Epithelial cell of esophagus (primary cell): Measurements from ENCODE around the gene ARFGAP3.

ENCODE experiments used
- DNase-seq: peaks from one replicate; pipeline ENCODE4 v3.0.0; 2010; ENCODE audit warnings: low read depth
- H3K4me3 ChIP-seq: 2 replicates; pipeline ENCODE4 v1.5.1; 2011; ENCODE audit warnings: mild to moderate bottlenecking, low read length, control low read depth
- CTCF ChIP-seq: IDR thresholded peaks from 2 replicates; pipeline ENCODE4 v1.5.1; 2011; ENCODE audit warnings: low read depth, mild to moderate bottlenecking, low read length, control low read depth, inconsistent platforms; ENCODE audit not compliant: insufficient read depth; ENCODE audit errors: missing control alignments

Gene ARFGAP3

DNA sequence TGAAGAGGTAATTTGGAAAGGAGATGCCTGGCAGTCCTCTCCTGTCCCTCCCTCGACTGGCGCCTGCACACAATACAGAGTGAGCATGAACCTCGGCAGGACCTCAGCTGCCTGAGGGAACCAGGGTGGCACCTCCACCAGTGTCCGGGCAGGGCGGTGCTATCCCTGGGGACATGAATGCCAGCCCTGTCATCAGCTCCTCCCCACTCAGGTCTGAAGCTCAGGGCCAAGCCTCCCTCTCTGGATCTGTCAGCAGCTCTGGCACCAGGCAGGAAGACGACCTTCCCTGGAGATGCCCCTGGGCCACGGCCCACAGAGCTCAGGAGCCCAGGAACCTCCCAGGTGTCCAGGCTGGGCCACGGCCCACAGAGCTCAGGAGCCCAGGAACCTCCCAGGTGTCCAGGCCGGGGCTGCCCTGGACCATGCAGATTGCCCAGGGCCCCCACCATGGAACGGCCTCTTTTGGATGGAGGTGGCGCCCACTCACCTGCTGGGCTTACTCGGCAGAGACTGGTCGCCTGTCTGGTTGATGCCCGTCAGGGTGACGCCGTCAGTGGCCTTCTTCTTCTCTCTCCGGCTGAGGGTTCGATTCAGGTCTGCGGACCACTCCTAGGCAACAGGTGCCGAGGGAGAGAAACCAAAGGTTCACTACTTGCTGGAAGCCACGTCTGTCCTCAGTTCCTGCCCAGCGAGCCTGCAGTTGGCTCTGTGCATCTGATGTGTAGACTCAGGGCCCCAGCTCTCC lies 21.7 kb upstream of the ARFGAP3 start:
- no peak overlapping the region for H3K4me3 ChIP-seq
- TF ChIP-seq CTCF = no peak
- no peak for DNase-seq

DNA sequence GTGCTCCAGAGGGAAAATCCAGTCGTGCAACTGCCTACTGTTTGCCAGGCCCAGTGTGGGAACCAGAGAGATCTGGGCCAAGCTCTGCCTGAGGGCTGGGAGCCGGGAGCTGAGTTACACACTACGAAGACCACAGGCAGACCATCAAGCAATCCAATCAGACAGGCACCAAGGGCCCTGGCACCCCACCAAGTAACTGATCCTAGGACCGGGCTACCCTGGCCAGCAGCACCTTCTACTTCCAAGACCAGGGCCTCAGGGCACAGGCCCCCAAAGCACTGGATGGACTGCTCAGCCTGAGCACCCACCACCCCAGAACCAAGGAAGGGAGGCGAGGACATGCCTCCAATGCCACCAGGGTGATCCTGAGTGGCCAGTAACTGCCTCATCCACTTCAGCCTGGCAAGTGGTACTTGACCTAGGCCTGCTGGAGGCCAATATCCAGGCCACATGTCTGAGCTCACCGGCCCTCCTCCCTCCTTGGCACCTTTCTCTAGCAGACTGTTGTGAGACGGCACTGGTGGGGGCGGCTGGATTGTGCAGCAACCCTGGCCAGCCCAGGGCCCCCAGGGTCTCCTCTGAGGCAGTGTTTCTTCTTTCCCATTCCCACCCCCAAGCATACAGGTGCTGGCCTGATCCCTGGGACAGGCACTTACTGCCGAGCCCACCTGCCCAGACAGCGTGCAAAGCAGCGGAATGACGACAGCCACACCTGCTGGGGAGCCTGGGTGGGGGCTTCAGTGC lies 20.7 kb upstream of the ARFGAP3 start:
- H3K4me3 ChIP-seq = no peak overlapping the region
- DNase-seq = no peak
- no peak for TF ChIP-seq CTCF

DNA sequence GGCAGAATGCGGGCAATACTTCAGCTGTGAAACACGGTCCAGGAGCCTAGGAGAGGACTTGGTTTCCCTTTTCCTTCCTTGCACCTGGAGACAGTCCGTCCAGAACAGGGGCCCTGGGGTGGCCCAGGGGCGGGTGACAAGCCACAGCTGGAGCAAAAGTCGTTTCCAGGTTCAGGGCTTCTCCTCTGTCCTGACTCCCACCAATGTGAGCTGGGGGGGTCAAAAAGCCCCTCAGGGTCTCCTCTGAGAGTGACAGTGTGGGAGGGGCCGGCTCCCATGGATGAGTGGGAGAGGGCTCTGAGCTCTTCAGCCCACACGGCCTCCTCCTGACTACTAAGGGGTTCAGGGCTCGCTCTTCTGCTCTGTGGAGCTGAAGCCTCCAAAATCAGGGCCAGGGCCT lies 20.1 kb upstream of the ARFGAP3 start:
- DNase-seq = no peak
- no peak for TF ChIP-seq CTCF

GRCh38 chr22:42876041-42876440 lies 19.0 kb upstream of the ARFGAP3 start:
- no peak for TF ChIP-seq CTCF
- no peak overlapping the region for H3K4me3 ChIP-seq
- DNase-seq = no peak

More for the DNA sequence above, 20.1 kb upstream of the ARFGAP3 start:
- no peak overlapping the region for H3K4me3 ChIP-seq

GRCh38 chr22:42874010-42874409 lies 16.9 kb upstream of the ARFGAP3 start:
- no peak for DNase-seq
- TF ChIP-seq CTCF = no peak
- no peak overlapping the region for H3K4me3 ChIP-seq

DNA sequence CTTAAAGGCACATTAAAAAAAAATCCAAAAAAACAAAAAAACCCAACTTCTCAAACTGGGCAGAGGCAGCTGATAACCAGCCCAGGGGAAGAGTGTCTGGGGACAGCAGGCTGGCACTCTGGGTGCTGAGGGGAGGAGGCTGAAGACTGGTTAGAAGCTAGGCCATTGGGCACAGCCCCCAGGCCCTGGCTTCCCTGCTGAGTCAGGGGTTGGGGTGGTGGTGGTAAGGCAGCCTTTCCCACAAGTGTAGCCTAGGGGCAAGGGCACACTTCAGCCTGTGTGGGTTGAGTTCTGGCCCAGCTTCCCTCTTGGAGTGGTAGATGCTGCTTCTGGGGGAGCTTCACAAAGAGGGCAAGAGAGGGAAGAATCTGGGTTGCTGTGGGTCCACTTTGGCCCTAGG lies 16.3 kb upstream of the ARFGAP3 start:
- TF ChIP-seq CTCF = no peak
- H3K4me3 ChIP-seq = no peak overlapping the region
- no peak for DNase-seq
